GM23338 (cell line): ENCODE data around the gene MRPL44.

Experiments used
- CREB1 ChIP-seq: fragments of 250-450 bp; sonication (Bioruptor Pico); IDR thresholded peaks from 2 replicates; pipeline ENCODE4 v1.5.0; 2020; ENCODE audit warnings: low read depth, mild to moderate bottlenecking, moderate library complexity
- EZH2 ChIP-seq: fragments of 200-600 bp; sonication (generic); IDR thresholded peaks from one replicate; pipeline ENCODE4 v1.8.0; 2017; ENCODE audit warnings: antibody characterized with exemption, mild to moderate bottlenecking, low read depth; ENCODE audit not compliant: unreplicated experiment
- EZH2phosphoT487 ChIP-seq: fragments of 200-600 bp; sonication (generic); IDR thresholded peaks from one replicate; pipeline ENCODE4 v1.8.1; 2018; ENCODE audit warnings: antibody characterized with exemption; ENCODE audit not compliant: unreplicated experiment
- POLR2AphosphoS5 ChIP-seq: IDR thresholded peaks from 2 replicates; pipeline ENCODE4 v1.6.1; 2016; ENCODE audit warnings: antibody characterized with exemption, low read depth
- ZNF114 ChIP-seq: fragments of 250-450 bp; sonication (Bioruptor Pico); IDR thresholded peaks from 2 replicates; pipeline ENCODE4 v1.5.0; 2020; ENCODE audit warnings: mild to moderate bottlenecking, moderate library complexity
- TF ChIP-seq, protein P1 (sequence below), 2 experiments: fragments of 200-600 bp in 1 of 2; sonication (generic) in 1 of 2; conservative IDR thresholded peaks; 2 replicates each; pipeline versions ENCODE4 v1.5.1 to v1.6.1; 2016 to 2017; ENCODE audit warnings: antibody characterized with exemption in 2 of 2, low read depth in 2 of 2, mild to moderate bottlenecking in 2 of 2, moderate library complexity in 1 of 2
- TF ChIP-seq, protein P2 (sequence below): IDR thresholded peaks from one replicate; pipeline ENCODE4 v1.6.1; 2018; ENCODE audit warnings: antibody characterized with exemption; ENCODE audit not compliant: unreplicated experiment
- TF ChIP-seq, protein P3 (sequence below): IDR thresholded peaks from 2 replicates; pipeline ENCODE4 v1.6.1; 2016; ENCODE audit warnings: antibody characterized with exemption
- TF ChIP-seq, protein P4 (sequence below): fragments of 250-450 bp; sonication (Bioruptor Pico); IDR thresholded peaks from 2 replicates; pipeline ENCODE4 v1.5.0; 2020; ENCODE audit warnings: mild to moderate bottlenecking, moderate library complexity

DNA sequence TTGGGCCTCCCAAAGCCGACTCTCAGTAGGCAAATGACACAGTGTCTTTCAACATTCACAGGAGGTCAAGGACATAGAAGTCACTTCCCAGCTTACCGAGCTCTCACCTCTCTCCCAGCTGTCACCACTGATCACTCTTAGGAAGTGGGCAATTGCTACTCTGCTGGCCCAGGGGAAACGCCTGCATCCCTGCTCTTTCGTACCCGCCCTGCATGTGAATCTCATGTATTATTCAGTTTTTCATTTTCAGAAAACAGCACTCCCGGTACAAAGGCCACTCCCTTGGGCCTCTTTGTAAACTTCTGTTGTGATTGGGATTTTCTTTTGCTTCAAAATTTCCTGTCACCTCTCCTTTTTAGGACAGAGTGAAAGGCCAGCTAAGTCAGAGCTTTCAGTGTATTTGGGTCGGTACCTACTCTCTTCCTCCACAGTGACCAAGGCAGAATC, 15.4 kb downstream of the MRPL44 start:
- TF ChIP-seq POLR2AphosphoS5, result no peak
- TF ChIP-seq, protein P1, sequence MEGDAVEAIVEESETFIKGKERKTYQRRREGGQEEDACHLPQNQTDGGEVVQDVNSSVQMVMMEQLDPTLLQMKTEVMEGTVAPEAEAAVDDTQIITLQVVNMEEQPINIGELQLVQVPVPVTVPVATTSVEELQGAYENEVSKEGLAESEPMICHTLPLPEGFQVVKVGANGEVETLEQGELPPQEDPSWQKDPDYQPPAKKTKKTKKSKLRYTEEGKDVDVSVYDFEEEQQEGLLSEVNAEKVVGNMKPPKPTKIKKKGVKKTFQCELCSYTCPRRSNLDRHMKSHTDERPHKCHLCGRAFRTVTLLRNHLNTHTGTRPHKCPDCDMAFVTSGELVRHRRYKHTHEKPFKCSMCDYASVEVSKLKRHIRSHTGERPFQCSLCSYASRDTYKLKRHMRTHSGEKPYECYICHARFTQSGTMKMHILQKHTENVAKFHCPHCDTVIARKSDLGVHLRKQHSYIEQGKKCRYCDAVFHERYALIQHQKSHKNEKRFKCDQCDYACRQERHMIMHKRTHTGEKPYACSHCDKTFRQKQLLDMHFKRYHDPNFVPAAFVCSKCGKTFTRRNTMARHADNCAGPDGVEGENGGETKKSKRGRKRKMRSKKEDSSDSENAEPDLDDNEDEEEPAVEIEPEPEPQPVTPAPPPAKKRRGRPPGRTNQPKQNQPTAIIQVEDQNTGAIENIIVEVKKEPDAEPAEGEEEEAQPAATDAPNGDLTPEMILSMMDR (conservative IDR thresholded peaks at IDR 0.05; ENCODE audit: low read depth in 2 of 2), result no peak
- TF ChIP-seq, protein P2, sequence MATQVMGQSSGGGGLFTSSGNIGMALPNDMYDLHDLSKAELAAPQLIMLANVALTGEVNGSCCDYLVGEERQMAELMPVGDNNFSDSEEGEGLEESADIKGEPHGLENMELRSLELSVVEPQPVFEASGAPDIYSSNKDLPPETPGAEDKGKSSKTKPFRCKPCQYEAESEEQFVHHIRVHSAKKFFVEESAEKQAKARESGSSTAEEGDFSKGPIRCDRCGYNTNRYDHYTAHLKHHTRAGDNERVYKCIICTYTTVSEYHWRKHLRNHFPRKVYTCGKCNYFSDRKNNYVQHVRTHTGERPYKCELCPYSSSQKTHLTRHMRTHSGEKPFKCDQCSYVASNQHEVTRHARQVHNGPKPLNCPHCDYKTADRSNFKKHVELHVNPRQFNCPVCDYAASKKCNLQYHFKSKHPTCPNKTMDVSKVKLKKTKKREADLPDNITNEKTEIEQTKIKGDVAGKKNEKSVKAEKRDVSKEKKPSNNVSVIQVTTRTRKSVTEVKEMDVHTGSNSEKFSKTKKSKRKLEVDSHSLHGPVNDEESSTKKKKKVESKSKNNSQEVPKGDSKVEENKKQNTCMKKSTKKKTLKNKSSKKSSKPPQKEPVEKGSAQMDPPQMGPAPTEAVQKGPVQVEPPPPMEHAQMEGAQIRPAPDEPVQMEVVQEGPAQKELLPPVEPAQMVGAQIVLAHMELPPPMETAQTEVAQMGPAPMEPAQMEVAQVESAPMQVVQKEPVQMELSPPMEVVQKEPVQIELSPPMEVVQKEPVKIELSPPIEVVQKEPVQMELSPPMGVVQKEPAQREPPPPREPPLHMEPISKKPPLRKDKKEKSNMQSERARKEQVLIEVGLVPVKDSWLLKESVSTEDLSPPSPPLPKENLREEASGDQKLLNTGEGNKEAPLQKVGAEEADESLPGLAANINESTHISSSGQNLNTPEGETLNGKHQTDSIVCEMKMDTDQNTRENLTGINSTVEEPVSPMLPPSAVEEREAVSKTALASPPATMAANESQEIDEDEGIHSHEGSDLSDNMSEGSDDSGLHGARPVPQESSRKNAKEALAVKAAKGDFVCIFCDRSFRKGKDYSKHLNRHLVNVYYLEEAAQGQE, result no peak
- no peak for TF ChIP-seq ZNF114
- TF ChIP-seq EZH2, result no peak
- TF ChIP-seq CREB1 (CRISPR knock-in tag), result no peak
- no peak for TF ChIP-seq EZH2phosphoT487
- TF ChIP-seq, protein P3, sequence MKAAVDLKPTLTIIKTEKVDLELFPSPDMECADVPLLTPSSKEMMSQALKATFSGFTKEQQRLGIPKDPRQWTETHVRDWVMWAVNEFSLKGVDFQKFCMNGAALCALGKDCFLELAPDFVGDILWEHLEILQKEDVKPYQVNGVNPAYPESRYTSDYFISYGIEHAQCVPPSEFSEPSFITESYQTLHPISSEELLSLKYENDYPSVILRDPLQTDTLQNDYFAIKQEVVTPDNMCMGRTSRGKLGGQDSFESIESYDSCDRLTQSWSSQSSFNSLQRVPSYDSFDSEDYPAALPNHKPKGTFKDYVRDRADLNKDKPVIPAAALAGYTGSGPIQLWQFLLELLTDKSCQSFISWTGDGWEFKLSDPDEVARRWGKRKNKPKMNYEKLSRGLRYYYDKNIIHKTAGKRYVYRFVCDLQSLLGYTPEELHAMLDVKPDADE, result no peak
- TF ChIP-seq, protein P4, sequence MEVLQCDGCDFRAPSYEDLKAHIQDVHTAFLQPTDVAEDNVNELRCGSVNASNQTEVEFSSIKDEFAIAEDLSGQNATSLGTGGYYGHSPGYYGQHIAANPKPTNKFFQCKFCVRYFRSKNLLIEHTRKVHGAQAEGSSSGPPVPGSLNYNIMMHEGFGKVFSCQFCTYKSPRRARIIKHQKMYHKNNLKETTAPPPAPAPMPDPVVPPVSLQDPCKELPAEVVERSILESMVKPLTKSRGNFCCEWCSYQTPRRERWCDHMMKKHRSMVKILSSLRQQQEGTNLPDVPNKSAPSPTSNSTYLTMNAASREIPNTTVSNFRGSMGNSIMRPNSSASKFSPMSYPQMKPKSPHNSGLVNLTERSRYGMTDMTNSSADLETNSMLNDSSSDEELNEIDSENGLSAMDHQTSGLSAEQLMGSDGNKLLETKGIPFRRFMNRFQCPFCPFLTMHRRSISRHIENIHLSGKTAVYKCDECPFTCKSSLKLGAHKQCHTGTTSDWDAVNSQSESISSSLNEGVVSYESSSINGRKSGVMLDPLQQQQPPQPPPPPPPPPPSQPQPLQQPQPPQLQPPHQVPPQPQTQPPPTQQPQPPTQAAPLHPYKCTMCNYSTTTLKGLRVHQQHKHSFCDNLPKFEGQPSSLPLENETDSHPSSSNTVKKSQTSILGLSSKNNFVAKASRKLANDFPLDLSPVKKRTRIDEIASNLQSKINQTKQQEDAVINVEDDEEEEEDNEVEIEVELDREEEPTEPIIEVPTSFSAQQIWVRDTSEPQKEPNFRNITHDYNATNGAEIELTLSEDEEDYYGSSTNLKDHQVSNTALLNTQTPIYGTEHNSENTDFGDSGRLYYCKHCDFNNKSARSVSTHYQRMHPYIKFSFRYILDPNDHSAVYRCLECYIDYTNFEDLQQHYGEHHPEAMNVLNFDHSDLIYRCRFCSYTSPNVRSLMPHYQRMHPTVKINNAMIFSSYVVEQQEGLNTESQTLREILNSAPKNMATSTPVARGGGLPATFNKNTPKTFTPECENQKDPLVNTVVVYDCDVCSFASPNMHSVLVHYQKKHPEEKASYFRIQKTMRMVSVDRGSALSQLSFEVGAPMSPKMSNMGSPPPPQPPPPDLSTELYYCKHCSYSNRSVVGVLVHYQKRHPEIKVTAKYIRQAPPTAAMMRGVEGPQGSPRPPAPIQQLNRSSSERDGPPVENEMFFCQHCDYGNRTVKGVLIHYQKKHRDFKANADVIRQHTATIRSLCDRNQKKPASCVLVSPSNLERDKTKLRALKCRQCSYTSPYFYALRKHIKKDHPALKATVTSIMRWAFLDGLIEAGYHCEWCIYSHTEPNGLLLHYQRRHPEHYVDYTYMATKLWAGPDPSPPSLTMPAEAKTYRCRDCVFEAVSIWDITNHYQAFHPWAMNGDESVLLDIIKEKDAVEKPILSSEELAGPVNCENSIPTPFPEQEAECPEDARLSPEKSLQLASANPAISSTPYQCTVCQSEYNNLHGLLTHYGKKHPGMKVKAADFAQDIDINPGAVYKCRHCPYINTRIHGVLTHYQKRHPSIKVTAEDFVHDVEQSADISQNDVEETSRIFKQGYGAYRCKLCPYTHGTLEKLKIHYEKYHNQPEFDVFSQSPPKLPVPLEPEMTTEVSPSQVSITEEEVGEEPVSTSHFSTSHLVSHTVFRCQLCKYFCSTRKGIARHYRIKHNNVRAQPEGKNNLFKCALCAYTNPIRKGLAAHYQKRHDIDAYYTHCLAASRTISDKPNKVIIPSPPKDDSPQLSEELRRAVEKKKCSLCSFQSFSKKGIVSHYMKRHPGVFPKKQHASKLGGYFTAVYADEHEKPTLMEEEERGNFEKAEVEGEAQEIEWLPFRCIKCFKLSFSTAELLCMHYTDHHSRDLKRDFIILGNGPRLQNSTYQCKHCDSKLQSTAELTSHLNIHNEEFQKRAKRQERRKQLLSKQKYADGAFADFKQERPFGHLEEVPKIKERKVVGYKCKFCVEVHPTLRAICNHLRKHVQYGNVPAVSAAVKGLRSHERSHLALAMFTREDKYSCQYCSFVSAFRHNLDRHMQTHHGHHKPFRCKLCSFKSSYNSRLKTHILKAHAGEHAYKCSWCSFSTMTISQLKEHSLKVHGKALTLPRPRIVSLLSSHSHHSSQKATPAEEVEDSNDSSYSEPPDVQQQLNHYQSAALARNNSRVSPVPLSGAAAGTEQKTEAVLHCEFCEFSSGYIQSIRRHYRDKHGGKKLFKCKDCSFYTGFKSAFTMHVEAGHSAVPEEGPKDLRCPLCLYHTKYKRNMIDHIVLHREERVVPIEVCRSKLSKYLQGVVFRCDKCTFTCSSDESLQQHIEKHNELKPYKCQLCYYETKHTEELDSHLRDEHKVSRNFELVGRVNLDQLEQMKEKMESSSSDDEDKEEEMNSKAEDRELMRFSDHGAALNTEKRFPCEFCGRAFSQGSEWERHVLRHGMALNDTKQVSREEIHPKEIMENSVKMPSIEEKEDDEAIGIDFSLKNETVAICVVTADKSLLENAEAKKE (CRISPR knock-in tag), result no peak
